OCI-LY7 (cell line): Measurements from ENCODE around the gene MFSD6L. TPM values are rescaled to one million over a fixed set of nuclear protein-coding genes. Genes with fewer than 3 reads are reported as not detected.

Experiments used
- BruUV-seq: library from RNA; stranded (reverse); fragments of 400-500 nt; replicated peaks from 2 replicates; lab custom pipeline; 2021; lab: Mats Ljungman, UMichigan
- CTCF ChIA-PET: fragments of 300-600 bp; sonication (Branson Sonifier 250); formaldehyde crosslinking; loops from one replicate; lab custom pipeline; 2022; ENCODE audit warnings: antibody characterized with exemption; ENCODE audit not compliant: unreplicated experiment; lab: Charles Lee
- POLR2A ChIA-PET: fragments of 300-600 bp; sonication (Branson Sonifier 250); formaldehyde crosslinking; loops from one replicate; lab custom pipeline; 2022; ENCODE audit warnings: antibody characterized with exemption; lab: Charles Lee
- DNase-seq: peaks from one replicate; pipeline ENCODE4 v3.0.0-alpha.2; 2015; ENCODE audit warnings: low spot score
- H2AFZ ChIP-seq: fragments of 200-600 bp; sonication (generic), shearing (Covaris generic); 2 replicates; pipeline ENCODE4 v1.6.1; 2014; ENCODE audit warnings: mild to moderate bottlenecking, antibody characterized with exemption, low read length, moderate library complexity
- H3K27ac ChIP-seq: fragments of 200-600 bp; sonication (generic); 2 replicates; pipeline ENCODE4 v1.5.1; 2014; ENCODE audit warnings: mixed run types, low read depth, mild to moderate bottlenecking, moderate library complexity, low read length, inconsistent platforms; ENCODE audit not compliant: poor library complexity, severe bottlenecking
- H3K36me3 ChIP-seq: fragments of 200-600 bp; sonication (generic); 2 replicates; pipeline ENCODE4 v1.6.1; 2014; ENCODE audit warnings: mild to moderate bottlenecking, antibody characterized with exemption, low read length, moderate library complexity, mixed read lengths; ENCODE audit not compliant: insufficient read depth
- H3K4me1 ChIP-seq: fragments of 200-600 bp; sonication (generic); 2 replicates; pipeline ENCODE4 v1.5.1; 2014; ENCODE audit warnings: mild to moderate bottlenecking, low read length; ENCODE audit not compliant: insufficient read depth, poor library complexity, severe bottlenecking
- H3K4me2 ChIP-seq: fragments of 200-600 bp; sonication (generic); 2 replicates; pipeline ENCODE4 v1.6.1; 2014; ENCODE audit warnings: mild to moderate bottlenecking, low read length
- H3K4me3 ChIP-seq: fragments of 200-600 bp; sonication (generic); 2 replicates; pipeline ENCODE4 v1.5.1; 2014; ENCODE audit warnings: mild to moderate bottlenecking, low read depth, low read length; ENCODE audit not compliant: poor library complexity, severe bottlenecking
- H3K79me2 ChIP-seq: fragments of 200-600 bp; sonication (generic); 2 replicates; pipeline ENCODE4 v1.6.1; 2016; ENCODE audit warnings: low read depth, mild to moderate bottlenecking, low read length, moderate library complexity, mixed read lengths; ENCODE audit not compliant: insufficient read depth
- H3K9me2 ChIP-seq: fragments of 200-600 bp; sonication (generic); 2 replicates; pipeline ENCODE4 v1.6.1; 2016; ENCODE audit warnings: mild to moderate bottlenecking, low read length, mixed read lengths; ENCODE audit not compliant: insufficient read depth
- H3K9me3 ChIP-seq: fragments of 200-600 bp; sonication (generic); 2 replicates; pipeline ENCODE4 v1.6.1; 2014; ENCODE audit warnings: mild to moderate bottlenecking, mixed run types, low read length, mixed read lengths
- H4K20me1 ChIP-seq: fragments of 200-600 bp; sonication (generic); 2 replicates; pipeline ENCODE4 v1.6.1; 2014; ENCODE audit warnings: mild to moderate bottlenecking, antibody characterized with exemption, low read length, moderate library complexity, mixed read lengths; ENCODE audit not compliant: insufficient read depth
- CTCF ChIP-seq: fragments of 200-600 bp; sonication (generic); conservative IDR thresholded peaks from 2 replicates; pipeline ENCODE4 v1.5.1; 2014; ENCODE audit warnings: mild to moderate bottlenecking, antibody characterized with exemption, low read length, moderate library complexity, mixed read lengths
- EZH2phosphoT487 ChIP-seq: fragments of 200-600 bp; sonication (generic); IDR thresholded peaks from 2 replicates; pipeline ENCODE4 v1.6.1; 2018; ENCODE audit warnings: low read depth, borderline replicate concordance, mild to moderate bottlenecking, mixed run types, antibody characterized with exemption, low read length, moderate library complexity, mixed read lengths
- intact Hi-C: fragments of 100-400 bp; cut with micrococcal nuclease; formaldehyde crosslinking; loops from one replicate; pipeline ENCODE4 v1.10.0; 2022; ENCODE audit not compliant: unreplicated experiment
- total RNA-seq, 2 experiments: library from RNA; depleted of rRNA in 1 of 2; stranded (reverse); fragments of >200 nt in 1 of 2; shearing (Covaris generic) in 1 of 2; gene quantifications; 2 replicates each; pipeline ENCODE4 v1.2.3, GENCODE V29; 2014 to 2022

MFSD6L gene
- total RNA-seq, 2 experiments from 2014 or later, result not detected

- CTCF ChIA-PET, result no interaction called here
- no peak for DNase-seq
- no peaks in the 10 kb centered on the region for H3K9me3 ChIP-seq
- intact Hi-C loops, result no loop called here
- no peak overlapping the region for H2AFZ ChIP-seq
- no peak for TF ChIP-seq EZH2phosphoT487
- no peak for TF ChIP-seq CTCF
- POLR2A ChIA-PET, result no interaction called here
- H3K36me3 ChIP-seq, result no peaks in the 10 kb centered on the region
- no peaks in the 10 kb centered on the region for H3K79me2 ChIP-seq
- no peaks in the 10 kb centered on the region for H4K20me1 ChIP-seq
- no TSS peak for BruUV-seq
- no peaks in the 10 kb centered on the region for H3K9me2 ChIP-seq
- no peak overlapping the region for H3K4me2 ChIP-seq
- no peak overlapping the region for H3K27ac ChIP-seq
- H3K4me1 ChIP-seq, result no peaks in the 10 kb centered on the region
- no peak overlapping the region for H3K4me3 ChIP-seq
Measured at GRCh38 chr17:8839410-8839935, 40.3 kb upstream of the MFSD6L start.

- H3K9me3 ChIP-seq, result no peaks in the 10 kb centered on the region
- H4K20me1 ChIP-seq, result no peaks in the 10 kb centered on the region
- TF ChIP-seq EZH2phosphoT487, result no peak
- no peaks in the 10 kb centered on the region for H3K79me2 ChIP-seq
- no peaks in the 10 kb centered on the region for H3K36me3 ChIP-seq
- POLR2A ChIA-PET, result no interaction called here
- H3K9me2 ChIP-seq, result no peaks in the 10 kb centered on the region
- no peak for DNase-seq
- BruUV-seq, result no TSS peak
- CTCF ChIA-PET, result no interaction called here
- no peak overlapping the region for H2AFZ ChIP-seq
- H3K4me1 ChIP-seq, result no peaks in the 10 kb centered on the region
- H3K4me3 ChIP-seq, result no peak overlapping the region
- intact Hi-C loops, result no loop called here
- no peak overlapping the region for H3K4me2 ChIP-seq
- no peak overlapping the region for H3K27ac ChIP-seq
Measured at GRCh38 chr17:8838551-8839095, 39.5 kb upstream of the MFSD6L start.

- no peaks in the 10 kb centered on the region for H3K4me1 ChIP-seq
- intact Hi-C loops, result no loop called here
- TF ChIP-seq EZH2phosphoT487 (no peak), CTCF (no peak)
- H3K36me3 ChIP-seq, result no peaks in the 10 kb centered on the region
- BruUV-seq, result no TSS peak
- no peak overlapping the region for H3K27ac ChIP-seq
- no peak overlapping the region for H3K4me3 ChIP-seq
- H3K9me2 ChIP-seq, result no peaks in the 10 kb centered on the region
- no peaks in the 10 kb centered on the region for H3K79me2 ChIP-seq
- H4K20me1 ChIP-seq, result no peaks in the 10 kb centered on the region
- H2AFZ ChIP-seq, result no peak overlapping the region
- no peak for DNase-seq
- POLR2A ChIA-PET, result no interaction called here
- no peaks in the 10 kb centered on the region for H3K9me3 ChIP-seq
- no peak overlapping the region for H3K4me2 ChIP-seq
- CTCF ChIA-PET, result no interaction called here
Measured at GRCh38 chr17:8837563-8838075, 38.5 kb upstream of the MFSD6L start.
